NK-92 treated with Interleukin-12 subunit alpha and Interleukin-12 subunit beta, amount 100 ng/mL, for 24 hours (cell line): ENCODE results near the gene FMNL2.
A peak's percentile ranks its signal among the peaks of the same experiment; 100 is the strongest.

Experiments used
- DNase-seq: peaks from one replicate; lab custom pipeline; 2025; lab: John Stamatoyannopoulos, UW

Gene FMNL2

GRCh38 chr2:152449578-152449977 is 114.6 kb downstream of the FMNL2 start:
- DNase-seq = no peak

DNA sequence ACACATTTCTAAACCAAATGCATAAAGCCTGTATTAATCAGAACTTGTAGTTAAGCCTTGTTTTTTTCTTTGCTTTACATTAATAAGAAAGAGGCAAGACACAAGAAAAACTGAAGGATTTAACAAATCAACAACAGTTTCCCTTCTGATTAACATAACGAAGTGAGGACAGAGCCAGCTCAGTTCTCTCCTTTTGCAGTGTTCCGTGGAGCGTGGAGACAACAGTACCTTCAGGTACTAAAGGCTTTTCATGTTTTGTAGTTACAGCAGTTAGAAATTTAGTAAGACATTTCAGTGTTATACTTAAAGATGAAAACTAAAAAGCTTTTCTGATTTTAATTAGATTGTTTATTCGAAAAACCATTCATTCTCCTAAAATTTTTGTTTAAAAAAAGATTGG is 115.2 kb downstream of the FMNL2 start:
- no peak for DNase-seq

GRCh38 chr2:152452256-152452973 is 117.4 kb downstream of the FMNL2 start:
- no peak for DNase-seq

DNA sequence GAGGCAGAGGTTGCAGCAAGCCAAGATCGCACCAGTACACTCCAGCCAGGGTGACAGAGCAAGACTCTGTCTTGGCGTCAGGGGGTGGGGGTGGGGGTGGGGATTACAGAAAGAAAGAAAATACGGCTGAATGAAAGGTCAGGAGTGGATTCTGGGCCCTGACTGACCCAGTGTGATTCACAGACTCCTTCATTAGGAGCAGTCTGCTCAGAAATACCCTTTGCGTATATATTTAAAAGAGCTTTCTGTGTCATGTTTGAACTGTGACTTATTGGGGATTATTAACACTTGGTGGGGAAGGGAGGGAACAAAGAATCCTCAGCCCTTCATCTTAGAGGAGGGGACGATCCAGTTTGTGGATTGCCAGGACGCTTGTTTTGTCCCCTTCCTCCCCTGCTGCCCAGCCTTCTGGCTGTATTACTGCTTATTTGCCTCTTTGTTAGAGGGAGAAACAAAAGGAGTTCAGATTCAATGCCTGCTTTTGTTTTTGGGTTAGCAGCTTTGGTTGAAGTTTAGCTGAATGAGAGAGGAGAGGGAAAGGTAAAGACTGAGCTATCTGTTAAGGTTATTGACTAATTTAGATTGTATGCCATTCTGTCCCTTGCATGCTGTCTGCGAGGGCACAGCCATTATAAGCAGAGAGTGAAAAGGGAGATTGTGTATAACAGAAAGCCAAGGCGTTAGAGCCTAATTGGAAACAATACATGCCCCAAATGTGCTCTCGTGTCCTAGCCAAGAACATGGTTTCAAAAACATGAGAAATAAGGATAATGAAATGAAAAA is 118.3 kb downstream of the FMNL2 start:
- no peak for DNase-seq

DNA sequence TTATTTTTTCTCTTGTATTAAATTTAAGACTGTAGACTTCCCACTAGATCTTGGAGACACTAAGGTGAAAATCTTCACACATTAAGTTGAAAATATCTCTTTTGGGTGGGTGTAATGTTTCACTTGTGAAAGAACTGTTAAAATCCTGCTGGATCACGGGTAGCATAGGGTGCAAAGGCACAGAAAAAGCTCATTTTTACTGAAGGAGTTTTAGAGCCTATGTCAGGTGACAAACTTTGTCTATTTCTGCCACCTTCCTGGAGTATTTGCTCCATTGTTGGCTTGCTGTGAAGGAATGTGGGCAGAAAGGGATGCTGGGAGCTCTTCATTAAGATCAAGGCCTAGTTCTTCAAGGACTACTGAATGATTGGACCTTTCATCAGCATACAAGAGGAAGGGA is 119.4 kb downstream of the FMNL2 start:
- DNase-seq = no peak

DNA sequence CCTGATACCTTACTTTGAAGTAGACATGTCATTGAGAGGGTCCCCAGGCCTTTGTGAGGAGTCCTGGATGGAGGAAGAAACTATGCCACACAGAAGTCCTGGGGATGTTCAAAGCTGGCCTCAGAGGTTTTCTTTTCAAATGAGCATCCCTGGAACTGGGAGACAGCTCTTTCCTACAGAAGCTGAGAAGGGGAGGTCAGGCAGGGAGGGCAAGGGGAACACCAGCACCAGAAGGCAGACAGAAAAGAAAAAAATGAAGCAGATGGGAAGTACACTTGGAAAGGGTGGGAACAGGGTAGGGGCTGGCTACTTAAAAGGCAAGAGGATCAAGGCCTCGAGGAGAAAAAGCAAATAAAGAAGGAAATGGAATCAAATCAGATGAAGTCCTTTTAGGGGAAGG is 120.0 kb downstream of the FMNL2 start:
- DNase-seq = no peak

DNA sequence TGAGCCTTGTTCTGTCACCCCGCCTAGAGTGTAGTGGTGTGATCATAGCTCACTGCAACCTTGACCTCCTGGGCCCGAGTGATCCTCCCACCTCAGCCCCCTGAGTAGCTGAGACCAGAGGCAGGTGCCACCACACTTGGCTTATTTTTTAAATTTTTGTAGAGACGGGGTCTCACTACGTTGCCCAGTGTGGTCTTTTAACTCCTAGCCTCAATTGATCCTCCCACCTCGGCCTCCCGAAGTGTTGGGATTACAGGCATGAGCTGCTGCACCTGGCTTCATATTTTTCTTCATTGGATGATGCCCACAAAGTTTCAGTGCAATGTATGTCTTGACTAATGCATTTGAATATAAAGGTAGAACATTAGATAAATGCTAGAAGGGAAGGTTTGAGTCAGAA is 120.8 kb downstream of the FMNL2 start:
- DNase-seq = no peak

DNA sequence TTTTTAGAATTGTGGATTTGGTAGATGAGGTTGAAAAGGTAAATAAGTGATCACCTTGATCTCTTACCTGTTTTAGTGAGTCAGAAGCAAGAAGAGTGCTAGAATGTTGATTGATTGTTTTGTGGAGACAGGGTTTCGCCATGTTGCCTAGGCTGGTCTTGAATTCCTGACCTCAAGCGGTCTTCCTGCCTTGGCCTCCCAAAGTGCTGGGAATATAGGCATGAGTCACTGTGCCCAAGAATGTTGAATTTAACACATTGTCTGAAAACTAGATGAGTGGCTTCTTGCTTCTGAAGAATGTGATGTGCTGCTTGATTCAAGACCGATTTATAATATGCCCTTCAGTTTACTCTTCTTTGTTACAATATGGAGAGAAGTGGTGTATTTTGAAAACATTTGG is 121.3 kb downstream of the FMNL2 start:
- DNase-seq = no peak

GRCh38 chr2:152458441-152458940 is 123.5 kb downstream of the FMNL2 start:
- no peak for DNase-seq

DNA sequence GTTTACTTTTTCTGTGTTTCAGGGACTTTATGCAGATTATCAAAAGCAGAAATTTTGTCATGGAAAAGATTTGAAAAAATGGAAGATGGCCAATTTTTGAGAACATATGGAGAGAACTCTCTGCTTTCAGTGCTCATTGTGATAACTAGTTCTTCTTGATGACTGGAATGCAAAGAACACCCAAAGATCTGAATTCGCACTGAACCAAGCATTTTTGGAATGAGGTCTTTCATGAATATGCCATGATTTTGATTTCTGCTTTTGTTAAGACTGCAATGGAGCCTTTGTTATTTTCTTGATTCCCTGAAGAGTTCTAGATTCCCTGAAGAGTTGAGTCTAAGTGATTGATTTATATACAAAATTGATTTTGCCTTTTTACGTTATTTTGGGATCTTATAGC is 124.1 kb downstream of the FMNL2 start:
- no peak for DNase-seq

- DNase-seq = no peak
Measured at GRCh38 chr2:152460567-152460966, 125.6 kb downstream of the FMNL2 start.

GRCh38 chr2:152462120-152462519 is 127.1 kb downstream of the FMNL2 start:
- no peak for DNase-seq

GRCh38 chr2:152462779-152463178 is 127.8 kb downstream of the FMNL2 start:
- no peak for DNase-seq

GRCh38 chr2:152464851-152465470 is 130.0 kb downstream of the FMNL2 start:
- DNase-seq = no peak

- DNase-seq = no peak
Measured at GRCh38 chr2:152465541-152465940, 130.6 kb downstream of the FMNL2 start.

- peak; percentile 40 for DNase-seq
Measured at GRCh38 chr2:152466041-152466440, 131.1 kb downstream of the FMNL2 start.

- no peak for DNase-seq
Measured at GRCh38 chr2:152466980-152467676, 132.2 kb downstream of the FMNL2 start.

DNA sequence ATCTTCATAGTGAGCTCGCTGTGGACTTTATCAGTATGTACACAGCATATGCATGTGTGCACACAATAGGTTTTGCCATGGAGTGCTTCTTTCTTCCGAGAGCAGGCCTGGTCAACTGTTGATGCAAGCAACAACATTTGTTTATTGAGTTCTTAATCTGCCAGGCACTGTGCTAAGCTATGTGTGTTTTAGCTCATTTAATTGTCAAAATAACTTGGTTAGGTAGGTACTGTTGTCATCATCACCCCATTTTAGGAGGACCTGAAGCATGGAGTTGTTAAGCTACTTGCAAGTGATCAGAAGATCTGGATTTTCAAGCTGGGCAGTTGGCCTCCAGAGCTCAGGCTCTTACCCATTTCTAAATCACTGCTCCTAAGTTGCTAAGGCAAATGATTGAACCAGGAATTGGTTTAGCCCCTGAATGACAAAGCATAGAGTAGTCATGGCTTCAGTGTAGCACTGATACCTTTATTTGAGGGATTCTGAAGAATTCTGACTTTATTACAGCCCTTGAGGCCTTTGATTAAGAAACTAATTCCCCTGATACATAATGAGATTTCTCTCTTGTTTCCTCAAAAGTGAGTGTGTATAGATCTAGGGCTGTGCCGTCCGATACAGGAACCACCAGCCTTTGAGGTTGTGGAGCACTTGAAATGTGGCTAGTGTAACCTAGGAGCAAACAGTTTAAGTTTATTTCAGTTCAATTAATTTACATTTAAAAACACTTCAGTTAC is 132.9 kb downstream of the FMNL2 start:
- DNase-seq = no peak

GRCh38 chr2:152468899-152469692 is 134.1 kb downstream of the FMNL2 start:
- no peak for DNase-seq
